CD14-positive monocyte (primary cell): ENCODE data around the gene WNT7A. TPM values are rescaled to one million over a fixed set of nuclear protein-coding genes. Genes with fewer than 3 reads are reported as not detected.

Experiments
- DNase-seq, 3 donors: peaks; one replicate each; pipeline ENCODE4 v3.0.0-alpha.2; 2011 to 2022
- H2AFZ ChIP-seq: 2 replicates; pipeline ENCODE4 v1.6.0; 2012; ENCODE audit warnings: mild to moderate bottlenecking, low read depth, low read length, inconsistent platforms; ENCODE audit not compliant: insufficient read depth, poor library complexity, severe bottlenecking
- H3K27ac ChIP-seq, 2 donors: 1 replicate in 1 of 2; 2 replicates in 1 of 2; pipeline ENCODE4 v1.5.1; 2012 to 2013; ENCODE audit warnings: low read length in 2 of 2, control low read depth in 1 of 2, inconsistent platforms in 1 of 2, low read depth in 1 of 2, mild to moderate bottlenecking in 1 of 2
- H3K27me3 ChIP-seq, 2 donors: one replicate each; pipeline versions ENCODE4 v1.6.0 to v1.6.1; 2011 to 2013; ENCODE audit warnings: low read length in 2 of 2; ENCODE audit not compliant: control insufficient read depth in 2 of 2, insufficient read depth in 2 of 2
- H3K36me3 ChIP-seq, 2 donors: replicated peaks in 1 of 2; 1 replicate in 1 of 2; 2 replicates in 1 of 2; pipeline versions ENCODE4 v1.5.1 to v1.6.1; 2012 to 2013; ENCODE audit warnings: low read length in 2 of 2, control low read depth in 1 of 2, inconsistent platforms in 1 of 2, mild to moderate bottlenecking in 1 of 2; ENCODE audit not compliant: insufficient read depth in 2 of 2, control insufficient read depth in 1 of 2
- H3K4me1 ChIP-seq, 2 donors: 1 replicate in 1 of 2; 2 replicates in 1 of 2; pipeline versions ENCODE4 v1.5.1 to v1.6.1; 2012 to 2013; ENCODE audit warnings: low read length in 2 of 2, control low read depth in 1 of 2, inconsistent platforms in 1 of 2, mild to moderate bottlenecking in 1 of 2, moderate library complexity in 1 of 2; ENCODE audit not compliant: insufficient read depth in 2 of 2, control insufficient read depth in 1 of 2
- H3K4me2 ChIP-seq: replicated peaks from 2 replicates; pipeline ENCODE3; 2012; ENCODE audit warnings: low read length, moderate library complexity, mild to moderate bottlenecking; ENCODE audit not compliant: poor library complexity, severe bottlenecking; ENCODE audit errors: extremely low read depth
- H3K4me3 ChIP-seq, 3 experiments: fragments of 200-600 bp in 1 of 3; sonication (generic) in 1 of 3; replicated peaks in 1 of 3; 1 replicate in 2 of 3; 2 replicates in 1 of 3; pipeline ENCODE4 v1.5.1; 2011 to 2013; ENCODE audit warnings: low read length in 3 of 3, mild to moderate bottlenecking in 3 of 3, control low read depth in 2 of 3, low read depth in 2 of 3, inconsistent platforms in 1 of 3, moderate library complexity in 1 of 3
- H3K79me2 ChIP-seq: 2 replicates; pipeline ENCODE4 v1.6.0; 2012; ENCODE audit warnings: mild to moderate bottlenecking, control low read depth, inconsistent platforms, low read length, moderate library complexity; ENCODE audit not compliant: insufficient read depth
- H3K9ac ChIP-seq: 2 replicates; pipeline ENCODE4 v1.6.0; 2017; ENCODE audit warnings: low read length, mild to moderate bottlenecking; ENCODE audit not compliant: insufficient read depth, poor library complexity, severe bottlenecking
- H3K9me3 ChIP-seq, 2 donors: replicated peaks in 1 of 2; 1 replicate in 1 of 2; 2 replicates in 1 of 2; pipeline versions ENCODE4 v1.5.1 to v1.6.1; 2012 to 2013; ENCODE audit warnings: low read length in 2 of 2, control low read depth in 1 of 2; ENCODE audit not compliant: control insufficient read depth in 1 of 2, insufficient read depth in 1 of 2
- H4K20me1 ChIP-seq: 2 replicates; pipeline ENCODE4 v1.6.0; 2012; ENCODE audit warnings: mild to moderate bottlenecking, low read length, control low read depth, moderate library complexity; ENCODE audit not compliant: insufficient read depth
- H3K27ac Mint-ChIP-seq, 7 donors: one replicate each; pipeline ENCODE4 v1.8.0; 2020; ENCODE audit warnings: mild to moderate bottlenecking in 7 of 7, mixed read lengths in 7 of 7, moderate library complexity in 6 of 7, inconsistent platforms in 2 of 7
- H3K27me3 Mint-ChIP-seq, 3 donors: one replicate each; pipeline ENCODE4 v1.8.0; 2021 to 2022; ENCODE audit warnings: low read depth in 3 of 3, mild to moderate bottlenecking in 3 of 3, mixed read lengths in 3 of 3, moderate library complexity in 3 of 3, inconsistent platforms in 1 of 3
- H3K36me3 Mint-ChIP-seq, 2 donors: one replicate each; pipeline ENCODE4 v1.8.0; 2020; ENCODE audit warnings: mixed read lengths in 2 of 2, inconsistent platforms in 1 of 2, mild to moderate bottlenecking in 1 of 2
- H3K4me1 Mint-ChIP-seq: one replicate; pipeline ENCODE4 v1.8.0; 2020; ENCODE audit warnings: mild to moderate bottlenecking, mixed read lengths
- H3K4me3 Mint-ChIP-seq, 2 donors: one replicate each; pipeline ENCODE4 v1.8.0; 2020; ENCODE audit warnings: mild to moderate bottlenecking in 2 of 2, mixed read lengths in 2 of 2, moderate library complexity in 1 of 2
- H3K9me3 Mint-ChIP-seq, 7 donors: one replicate each; pipeline ENCODE4 v1.8.0; 2020 to 2022; ENCODE audit warnings: mixed read lengths in 7 of 7, mild to moderate bottlenecking in 6 of 7, moderate library complexity in 6 of 7, inconsistent platforms in 2 of 7
- WGBS: methylation state at CpG from one replicate; pipeline ENCODE4 v1.1.5; 2013; ENCODE audit warnings: missing lambda C conversion rate; ENCODE audit not compliant: insufficient coverage; 5-methylcytosine and 5-hydroxymethylcytosine counted together
- intact Hi-C, 2 donors: fragments of 100-400 bp; cut with micrococcal nuclease; formaldehyde crosslinking; loops; one replicate each; pipeline versions ENCODE4 v1.15.0 to v1.15.1; 2023
- polyA plus RNA-seq, 3 donors: library from polyadenylated mRNA; depleted of rRNA in 1 of 3; unstranded in 2 of 3; stranded (reverse) in 1 of 3; fragments of 300-500 nt in 2 of 3; fragments of >200 nt in 1 of 3; fragmentation: Illumina TruSeq in 2 of 3; gene quantifications; 1 replicate in 2 of 3; 2 replicates in 1 of 3; pipeline ENCODE4 v1.2.3, GENCODE V29; 2012 to 2021
- TF ChIP-seq, protein P1 (sequence below): fragments of 200-600 bp; IDR thresholded peaks from one replicate; pipeline ENCODE4 v1.8.0; 2022; ENCODE audit warnings: antibody characterized with exemption, mild to moderate bottlenecking

Gene WNT7A
- polyA plus RNA-seq, 3 donors: not detected

DNA sequence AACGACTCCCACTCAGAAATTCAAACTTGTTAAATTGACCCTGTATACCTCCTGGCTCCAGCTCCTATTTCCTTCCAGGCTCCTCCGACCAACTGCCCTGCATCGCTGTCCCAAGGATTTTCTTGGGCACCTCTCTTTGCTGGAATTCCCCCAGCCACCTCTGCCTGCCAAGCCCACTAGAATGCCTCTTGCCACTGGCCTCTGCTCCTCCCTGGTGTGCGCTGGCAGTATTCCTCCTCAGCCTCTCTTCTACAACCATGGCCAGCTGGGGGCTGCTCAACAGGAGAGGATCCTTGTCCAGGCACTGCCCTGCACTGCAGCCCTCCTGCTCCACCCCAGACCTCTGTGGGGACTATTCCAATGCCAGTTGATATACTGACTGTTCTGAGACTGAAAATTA, 7.4 kb downstream of the WNT7A start:
- Mint-ChIP-seq H3K27ac (no peak overlapping the region), H3K4me3 (no peak overlapping the region), H3K4me1 (no peaks in the 10 kb centered on the region), H3K9me3 (peaks cover 0 to 14% (median 6%) of the 10 kb centered on the region in 7 donors), H3K36me3 (no peaks in the 10 kb centered on the region), H3K27me3 (peaks cover 17 to 43% (median 38%) of the 10 kb centered on the region in 3 donors)
- Histone ChIP-seq H3K79me2 (no peaks in the 10 kb centered on the region), H3K4me1 (no peaks in the 10 kb centered on the region), H3K9me3 (peaks cover 7 to 17% of the 10 kb centered on the region in 2 donors), H3K27ac (no peak overlapping the region), H3K27me3 (peaks cover 16 to 19% of the 10 kb centered on the region in 2 donors), H3K4me3 (no peak overlapping the region), H4K20me1 (no peaks in the 10 kb centered on the region), H3K4me2 (no peak overlapping the region), H3K36me3 (no peaks in the 10 kb centered on the region), H3K9ac (no peak overlapping the region), H2AFZ (no peak overlapping the region)
- intact Hi-C loops: no loop called here
- WGBS: 94% methylated on average over 3 of the region's 4 CpGs
- TF ChIP-seq, protein P1, sequence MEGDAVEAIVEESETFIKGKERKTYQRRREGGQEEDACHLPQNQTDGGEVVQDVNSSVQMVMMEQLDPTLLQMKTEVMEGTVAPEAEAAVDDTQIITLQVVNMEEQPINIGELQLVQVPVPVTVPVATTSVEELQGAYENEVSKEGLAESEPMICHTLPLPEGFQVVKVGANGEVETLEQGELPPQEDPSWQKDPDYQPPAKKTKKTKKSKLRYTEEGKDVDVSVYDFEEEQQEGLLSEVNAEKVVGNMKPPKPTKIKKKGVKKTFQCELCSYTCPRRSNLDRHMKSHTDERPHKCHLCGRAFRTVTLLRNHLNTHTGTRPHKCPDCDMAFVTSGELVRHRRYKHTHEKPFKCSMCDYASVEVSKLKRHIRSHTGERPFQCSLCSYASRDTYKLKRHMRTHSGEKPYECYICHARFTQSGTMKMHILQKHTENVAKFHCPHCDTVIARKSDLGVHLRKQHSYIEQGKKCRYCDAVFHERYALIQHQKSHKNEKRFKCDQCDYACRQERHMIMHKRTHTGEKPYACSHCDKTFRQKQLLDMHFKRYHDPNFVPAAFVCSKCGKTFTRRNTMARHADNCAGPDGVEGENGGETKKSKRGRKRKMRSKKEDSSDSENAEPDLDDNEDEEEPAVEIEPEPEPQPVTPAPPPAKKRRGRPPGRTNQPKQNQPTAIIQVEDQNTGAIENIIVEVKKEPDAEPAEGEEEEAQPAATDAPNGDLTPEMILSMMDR: no peak
- DNase-seq: no peak

DNA sequence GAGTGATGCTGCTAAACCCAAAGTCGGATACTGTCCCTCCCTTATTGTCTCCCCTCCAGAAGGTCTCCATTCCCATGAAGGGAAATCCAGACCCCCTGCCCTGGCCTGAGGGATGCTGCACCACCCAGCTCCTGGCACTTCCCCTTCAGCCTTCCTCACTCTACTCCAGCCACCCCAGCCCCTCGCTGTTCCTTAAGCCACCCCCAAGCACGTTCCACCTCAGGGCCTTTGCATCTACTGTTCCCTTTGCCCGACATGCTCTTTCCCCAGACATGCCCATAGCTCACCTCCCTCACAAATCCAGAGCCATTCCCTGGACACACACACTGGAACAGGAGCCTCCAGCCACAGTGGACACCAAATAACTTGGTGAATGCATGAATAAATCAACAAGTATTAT, 8.1 kb downstream of the WNT7A start:
- DNase-seq: no peak
- Histone ChIP-seq H3K27me3 (peaks cover 9 to 13% of the 10 kb centered on the region in 2 donors), H3K27ac (no peak overlapping the region), H3K9ac (no peak overlapping the region), H3K79me2 (no peaks in the 10 kb centered on the region), H4K20me1 (no peaks in the 10 kb centered on the region), H2AFZ (no peak overlapping the region), H3K4me3 (no peak overlapping the region), H3K4me2 (no peak overlapping the region), H3K9me3 (peaks cover 7 to 11% of the 10 kb centered on the region in 2 donors), H3K4me1 (no peaks in the 10 kb centered on the region), H3K36me3 (no peaks in the 10 kb centered on the region)
- TF ChIP-seq, protein P1: no peak
- Mint-ChIP-seq H3K36me3 (no peaks in the 10 kb centered on the region), H3K4me3 (no peak overlapping the region), H3K4me1 (no peaks in the 10 kb centered on the region), H3K27ac (no peak overlapping the region), H3K27me3 (peaks cover 10 to 36% (median 34%) of the 10 kb centered on the region in 3 donors), H3K9me3 (peaks cover 0 to 9% (median 6%) of the 10 kb centered on the region in 7 donors)
- WGBS: 90% methylated on average over 3 of the region's 4 CpGs
- intact Hi-C loops: no loop called here
